HPDE6-E6E7 (cell line): Measurements from ENCODE around the gene DICER1.
"Not testable (repeated sequence)": the region's sequence is repeated elsewhere in the genome, so short reads cannot be mapped to it uniquely, and the experiment has no call there.

Experiments used
- DNase-seq: peaks from one replicate; pipeline ENCODE4 v3.0.0; 2011; ENCODE audit warnings: missing footprints; ENCODE audit errors: extremely low spot score

DICER1 gene

DNA sequence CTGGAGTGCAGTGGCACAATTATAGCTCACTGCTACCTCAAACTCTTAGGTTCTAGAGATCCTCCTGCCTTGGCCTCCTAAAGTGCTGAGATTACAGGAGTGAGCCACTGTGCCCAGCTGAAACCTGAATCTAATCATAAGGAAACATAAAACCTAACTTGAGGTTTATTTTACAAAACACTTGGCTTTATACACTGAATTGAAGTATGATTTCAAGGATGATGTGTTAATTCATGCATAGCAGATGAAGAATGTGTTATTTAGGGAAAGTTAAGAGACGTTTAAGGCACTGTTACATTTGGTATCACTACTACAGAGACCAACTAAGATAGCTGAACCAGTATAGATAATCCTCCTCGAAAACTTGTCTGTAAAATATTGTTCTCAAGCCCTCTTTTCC lies 6.4 kb downstream of the DICER1 start:
- DNase-seq: no peak

DNA sequence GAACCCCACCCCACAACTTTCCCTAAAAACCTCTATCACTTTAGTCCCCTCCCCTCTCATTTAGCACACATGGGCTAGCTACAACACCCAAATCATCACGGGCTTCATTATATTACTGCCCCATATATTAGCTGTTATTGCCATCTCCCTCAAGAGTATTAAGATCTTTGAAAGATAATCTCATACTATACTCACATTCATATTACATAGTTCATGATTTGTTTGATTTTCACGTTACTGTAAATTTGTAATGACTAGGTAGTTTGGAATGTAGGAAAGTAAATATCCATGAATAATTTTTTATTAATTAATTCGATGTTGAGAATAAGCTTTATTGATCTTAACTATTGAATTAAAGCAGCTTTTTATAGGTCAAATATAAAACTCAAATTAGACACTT lies 7.9 kb downstream of the DICER1 start:
- no peak for DNase-seq

DNA sequence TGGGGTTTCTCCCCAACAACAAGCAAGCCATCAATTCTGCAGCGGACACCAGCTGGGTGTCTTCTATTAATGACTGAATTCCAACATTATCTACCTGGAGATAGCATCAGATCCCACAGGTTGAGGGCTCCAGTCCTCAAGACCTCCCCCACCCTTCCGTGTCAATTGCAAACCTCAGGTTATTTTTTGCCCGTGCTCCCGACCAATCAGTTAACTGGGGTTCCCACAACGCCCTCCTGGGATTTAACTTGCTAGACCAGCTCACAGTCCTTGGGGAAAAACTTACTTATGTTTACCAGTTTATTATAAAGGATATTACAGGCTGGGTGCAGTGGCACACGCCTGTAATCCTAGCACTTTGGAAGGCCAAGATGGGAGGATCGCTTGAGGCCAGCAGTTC lies 9.7 kb downstream of the DICER1 start:
- DNase-seq: no peak

DNA sequence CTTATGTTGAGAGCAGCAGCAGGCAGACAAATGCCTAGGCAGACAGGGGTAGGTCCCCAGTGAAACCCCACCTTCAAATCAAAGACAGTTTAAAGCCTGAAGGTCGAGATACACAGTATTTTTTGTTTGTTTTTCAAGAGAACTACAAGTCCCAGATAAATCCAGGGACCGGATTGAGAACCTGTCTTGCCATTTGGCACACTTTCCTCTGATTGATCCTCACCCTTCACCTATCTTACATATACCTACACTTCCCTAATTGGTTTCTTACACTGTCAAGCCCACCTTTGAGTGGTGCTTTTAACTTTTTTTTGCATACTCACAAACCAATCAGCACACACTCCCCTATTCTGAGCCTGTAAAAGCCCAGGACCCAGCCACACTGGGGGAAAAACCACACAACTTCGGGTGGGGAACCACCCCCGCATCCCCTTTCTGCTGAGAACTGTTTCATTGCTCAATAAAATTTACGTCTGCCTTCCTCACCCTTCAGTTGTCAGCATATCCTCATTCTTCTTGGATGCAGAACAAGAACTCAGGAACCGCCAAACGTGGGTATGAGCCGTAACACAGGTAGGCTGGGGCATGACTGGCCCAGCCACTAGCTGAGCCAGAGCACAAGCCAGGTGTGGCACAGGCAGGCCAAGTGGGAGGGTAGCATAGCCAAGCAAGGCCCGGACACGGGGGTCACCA lies 11.1 kb downstream of the DICER1 start:
- no peak for DNase-seq

DNA sequence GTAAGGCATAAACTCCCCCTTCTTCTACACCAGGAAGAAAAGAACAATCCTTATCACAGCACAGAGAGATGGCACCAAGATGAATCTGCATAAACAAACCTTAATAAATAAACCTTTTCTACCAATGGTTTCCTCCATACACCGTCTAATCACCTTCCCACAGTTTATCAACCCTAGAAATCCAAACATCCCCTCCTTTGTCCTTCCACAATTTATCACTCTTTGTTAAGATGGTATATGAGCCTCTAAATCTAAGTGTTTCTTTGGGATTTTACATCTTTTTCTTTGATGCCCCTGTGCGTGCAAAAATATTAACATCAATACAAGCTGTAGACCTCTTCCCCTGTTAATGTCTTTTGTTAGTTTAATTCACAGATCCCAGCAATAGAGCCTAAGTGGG lies 12.5 kb downstream of the DICER1 start:
- DNase-seq: no peak

DNA sequence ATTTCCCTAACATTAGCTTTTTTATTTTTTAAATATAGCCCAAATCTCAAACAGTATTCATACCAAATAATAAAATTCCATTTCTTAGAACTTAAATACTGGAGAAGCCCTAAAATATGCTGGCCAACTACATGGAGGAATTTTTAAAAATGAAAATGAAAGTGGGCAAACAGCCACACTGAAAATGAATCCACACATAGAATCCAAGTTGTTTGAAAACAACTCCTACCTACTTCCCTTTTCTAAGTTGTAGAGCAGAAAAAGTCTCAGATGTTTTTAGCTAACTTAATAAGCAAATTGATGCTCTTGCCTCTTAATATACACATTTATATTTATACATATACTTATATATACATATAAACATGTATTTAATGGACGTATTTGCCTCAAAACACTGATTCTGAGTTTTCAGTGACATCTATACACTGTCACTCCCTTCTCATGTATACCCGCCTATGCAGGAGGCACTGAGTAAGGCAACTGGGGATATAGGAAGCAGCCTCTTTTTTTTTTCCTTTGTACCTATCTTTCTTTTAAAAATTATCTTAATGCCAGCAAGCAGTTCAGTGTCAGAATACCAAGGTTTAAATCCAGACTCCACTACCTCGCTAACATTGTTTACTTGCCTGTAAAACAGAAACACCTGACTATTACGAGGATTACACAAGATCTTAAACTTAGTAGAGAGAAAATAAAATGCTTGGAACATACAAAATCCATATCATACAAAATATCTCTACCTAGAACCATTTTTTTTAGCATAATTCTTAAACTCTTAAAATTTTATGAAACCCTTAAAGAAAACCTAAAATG lies 13.3 kb downstream of the DICER1 start:
- DNase-seq: no peak

DNA sequence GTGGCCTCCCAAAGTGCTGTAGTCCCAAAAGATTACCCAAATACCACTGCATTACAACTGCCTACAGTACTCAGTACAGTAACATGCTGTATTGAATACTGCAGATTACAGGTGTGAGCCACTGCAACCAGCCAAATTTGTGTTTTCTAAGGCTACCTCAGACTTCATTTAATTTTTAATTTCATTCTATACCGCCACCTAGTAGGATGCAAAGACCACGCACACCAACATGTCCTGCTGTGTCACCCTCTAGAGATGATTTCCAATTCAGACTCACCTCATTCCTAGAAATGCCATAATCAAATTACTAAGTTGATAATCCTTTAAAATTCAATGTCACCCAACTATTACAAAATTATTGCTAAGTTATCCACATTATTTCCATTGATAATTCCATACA lies 15.1 kb downstream of the DICER1 start:
- DNase-seq: no peak

DNA sequence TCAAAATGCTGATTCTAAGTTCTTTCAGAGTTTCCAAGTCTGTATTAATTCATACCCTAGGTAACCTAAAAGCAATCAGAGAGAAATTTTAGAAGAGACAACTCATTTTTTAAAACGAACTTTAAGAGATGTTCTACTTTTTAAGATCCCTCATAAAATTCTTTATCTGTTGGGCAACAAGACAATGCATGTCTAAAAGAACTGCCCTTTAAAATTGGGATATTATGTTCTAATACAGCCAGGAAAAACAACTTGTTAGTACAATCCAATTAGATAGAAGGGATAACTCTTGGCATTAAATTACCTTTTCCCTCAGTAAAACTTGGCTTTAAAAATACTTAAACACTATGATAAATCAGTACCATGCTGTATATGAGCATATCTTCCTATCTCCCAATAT lies 15.6 kb downstream of the DICER1 start:
- no peak for DNase-seq

DNA sequence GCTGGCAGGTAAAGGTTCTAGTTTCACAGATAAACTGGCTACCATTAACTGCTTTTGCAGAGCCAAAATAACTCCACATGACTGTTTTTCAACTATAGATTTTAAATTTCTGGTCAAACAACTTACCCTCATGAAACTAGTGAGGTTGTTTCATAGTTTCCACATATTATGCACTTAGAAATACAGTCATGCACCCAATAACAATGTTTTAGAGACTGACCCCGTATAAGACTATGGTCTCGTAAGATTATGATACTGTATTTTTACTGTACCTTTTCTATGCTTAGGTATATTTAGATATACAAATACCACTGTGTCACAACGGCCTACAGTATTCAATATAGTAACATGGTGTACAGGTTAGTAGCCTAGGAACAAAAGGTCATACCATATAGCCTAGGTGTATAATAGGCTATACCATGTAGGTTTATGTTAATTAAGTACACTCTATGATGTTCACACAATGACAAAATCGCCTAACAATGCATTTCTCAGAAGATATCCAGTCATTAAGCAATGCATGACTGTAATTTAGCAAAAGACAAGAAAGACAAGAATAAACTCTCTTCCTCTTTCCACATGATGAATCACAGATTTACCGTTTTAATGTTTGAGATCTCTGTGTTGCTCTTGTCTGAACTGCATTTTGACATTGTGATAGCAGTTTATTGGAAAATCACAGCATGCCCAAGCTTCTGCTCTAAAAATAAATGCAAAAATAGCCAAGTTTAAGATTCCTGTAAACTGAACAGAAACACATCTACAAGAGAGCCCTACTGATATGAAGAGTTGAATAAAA lies 17.1 kb downstream of the DICER1 start:
- peak; percentile 9 for DNase-seq

DNA sequence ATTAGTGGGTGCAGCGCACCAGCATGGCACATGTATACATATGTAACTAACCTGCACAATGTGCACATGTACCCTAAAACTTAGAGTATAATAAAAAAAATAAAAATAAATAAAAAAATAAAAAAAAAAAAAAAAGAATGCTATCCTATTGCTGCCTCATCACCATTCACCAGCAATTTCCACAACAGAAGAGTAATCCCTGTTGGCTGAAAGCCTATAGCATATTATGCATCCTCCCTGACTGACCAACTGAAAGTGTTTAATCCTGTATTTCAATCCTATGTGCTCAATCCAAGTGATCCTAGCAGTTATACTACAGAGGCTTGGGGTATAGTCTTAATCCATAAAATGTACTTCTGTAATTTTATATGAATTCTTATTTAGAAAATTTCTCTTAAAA lies 18.5 kb downstream of the DICER1 start:
- DNase-seq: no peak

DNA sequence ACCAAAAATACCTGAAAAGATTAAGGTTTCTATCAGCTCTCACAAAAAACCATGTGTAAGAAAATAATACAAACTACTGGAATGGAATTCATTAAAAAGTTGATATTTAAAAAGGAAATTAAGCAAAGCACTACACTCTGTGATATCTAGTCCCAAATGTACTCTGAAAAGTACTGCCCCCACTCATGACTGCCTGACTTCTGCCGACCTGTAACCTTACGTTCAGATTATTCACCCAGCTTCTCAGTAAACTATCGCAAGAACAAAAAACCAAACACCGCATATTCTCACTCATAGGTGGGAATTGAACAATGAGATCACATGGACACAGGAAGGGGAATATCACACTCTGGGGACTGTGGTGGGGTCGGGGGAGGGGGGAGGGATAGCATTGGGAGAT lies 18.9 kb downstream of the DICER1 start:
- DNase-seq: not testable (repeated sequence)

DNA sequence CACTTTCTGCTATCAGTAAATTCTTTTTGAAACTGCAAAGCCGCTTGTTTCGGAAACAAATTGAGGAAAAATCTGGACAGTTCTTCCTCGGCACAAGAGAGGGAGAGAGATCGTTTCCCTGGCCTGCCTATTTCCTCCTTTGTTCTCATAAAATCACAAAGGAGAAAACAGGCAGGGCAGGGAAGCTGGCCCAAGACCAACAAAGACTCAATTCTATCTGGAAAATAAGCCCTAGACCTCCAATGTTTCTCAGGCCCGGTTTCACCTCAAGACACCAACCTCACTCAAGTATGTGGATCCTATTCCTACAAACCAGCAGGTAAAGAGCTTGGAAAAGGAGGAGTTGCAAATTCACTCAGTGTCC lies 19.5 kb downstream of the DICER1 start:
- DNase-seq: no peak

DNA sequence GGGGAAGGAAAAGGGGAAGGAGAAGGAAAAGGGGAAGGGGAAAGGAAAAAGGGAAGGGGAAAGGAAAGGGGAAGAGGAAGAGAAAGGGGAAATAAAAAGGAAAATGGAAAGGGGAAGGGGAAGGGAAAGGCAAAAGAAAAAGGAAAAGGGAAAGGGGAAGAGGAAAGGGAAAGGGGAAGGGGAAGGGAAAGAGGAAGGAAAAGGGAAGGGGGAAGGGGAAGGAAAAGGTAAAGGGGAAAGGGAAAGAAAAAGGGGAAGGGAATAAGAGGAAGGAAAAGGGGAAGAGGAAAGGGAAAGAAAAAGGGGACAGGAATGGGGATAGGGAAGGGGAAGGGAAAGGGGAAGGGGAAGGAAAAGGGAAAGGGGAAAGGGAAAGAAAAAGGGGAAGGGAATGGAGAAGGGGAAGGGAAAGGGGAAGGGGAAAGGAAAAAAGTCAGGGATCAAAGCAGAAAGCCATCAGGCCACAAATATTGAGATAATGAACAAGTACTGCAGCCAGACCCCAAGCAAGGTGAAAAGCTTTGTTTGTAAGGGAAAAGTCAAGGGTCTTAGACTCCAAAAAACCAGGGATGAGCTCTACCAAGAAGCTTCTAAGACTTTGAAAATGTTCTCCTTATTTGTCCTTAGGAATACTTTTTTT lies 20.0 kb downstream of the DICER1 start:
- no peak for DNase-seq

DNA sequence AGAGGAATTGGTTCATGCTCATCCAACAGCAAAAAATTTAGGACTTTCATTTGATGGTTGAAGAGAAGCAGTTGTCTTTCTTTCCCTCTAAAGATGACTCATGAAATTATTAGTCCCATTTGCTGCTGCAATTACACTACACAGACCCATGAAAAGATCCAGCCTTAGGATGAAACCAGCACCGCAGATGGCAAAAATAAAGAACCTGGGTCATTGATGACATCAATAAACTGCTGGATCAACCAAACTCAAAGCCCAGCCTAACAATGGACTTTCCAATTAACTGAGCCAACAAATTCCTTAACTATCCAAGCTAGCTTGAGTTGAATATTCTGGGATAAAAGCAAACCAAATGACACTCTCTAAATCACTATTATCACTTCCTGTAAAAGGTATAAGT lies 20.7 kb downstream of the DICER1 start:
- no peak for DNase-seq

DNA sequence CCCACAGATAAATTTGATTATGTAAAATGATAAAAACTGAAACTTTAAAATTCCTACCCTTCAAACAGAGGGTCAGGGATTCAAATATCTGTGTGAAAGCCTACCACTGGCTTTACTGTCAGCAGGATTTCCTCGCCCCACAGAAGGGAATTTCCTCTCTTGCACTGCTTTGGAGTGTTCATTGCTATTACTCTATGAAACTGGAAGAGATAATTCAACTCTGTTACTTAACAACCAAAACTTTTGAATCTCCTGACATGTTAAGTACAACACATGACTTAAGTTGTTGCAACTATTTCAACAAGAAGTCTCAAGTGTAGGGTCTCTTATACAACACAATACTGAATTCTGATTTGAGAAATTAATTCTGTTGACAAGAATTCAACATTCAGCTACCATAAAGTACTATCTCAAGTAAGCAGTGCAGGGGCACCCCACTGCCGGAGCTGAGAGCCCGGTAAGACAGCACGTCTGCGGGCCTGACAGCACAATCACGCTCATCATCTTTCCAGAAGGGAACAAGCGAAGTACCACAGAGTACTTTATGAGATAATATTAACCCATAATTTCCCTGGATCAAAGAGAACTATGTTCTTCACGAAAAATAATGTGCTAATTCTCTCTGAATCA lies 22.9 kb downstream of the DICER1 start:
- DNase-seq: no peak

DNA sequence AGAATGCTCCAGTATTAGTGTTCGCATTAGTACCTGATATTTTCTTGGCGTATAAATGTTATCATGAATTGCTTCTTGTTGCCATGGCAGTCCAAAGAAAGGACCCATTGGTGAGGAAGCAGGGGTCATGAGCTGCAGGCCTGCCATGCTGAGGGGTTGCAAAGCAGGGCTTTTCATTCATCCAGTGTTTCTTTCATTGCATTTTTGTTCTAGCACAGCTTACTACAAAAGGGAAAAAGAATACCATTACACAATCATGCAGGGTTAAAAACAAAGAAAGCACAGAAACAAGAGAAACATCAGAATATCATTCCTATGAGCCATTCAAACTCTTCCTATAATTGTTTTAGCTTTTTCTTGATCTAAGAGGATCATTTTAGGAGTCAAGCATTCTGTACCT lies 24.0 kb downstream of the DICER1 start:
- no peak for DNase-seq

DNA sequence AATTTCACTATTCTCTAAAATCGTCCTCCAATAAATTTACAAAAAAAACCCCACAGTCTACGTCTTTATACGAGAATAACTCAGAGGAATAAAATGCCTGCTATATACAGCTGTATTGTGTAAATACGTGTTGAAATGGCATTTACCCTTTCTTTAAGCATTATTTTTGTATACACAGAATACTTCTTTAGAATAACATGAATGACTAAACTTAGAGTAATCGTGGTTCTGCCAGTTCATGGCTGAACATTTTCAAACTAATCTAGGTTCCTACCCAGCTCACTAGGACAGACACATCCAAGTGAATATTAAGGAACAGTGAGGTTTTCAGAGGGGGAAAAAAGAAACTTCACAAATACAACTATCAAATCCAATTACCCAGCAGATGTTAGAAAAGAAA lies 24.6 kb downstream of the DICER1 start:
- no peak for DNase-seq

DNA sequence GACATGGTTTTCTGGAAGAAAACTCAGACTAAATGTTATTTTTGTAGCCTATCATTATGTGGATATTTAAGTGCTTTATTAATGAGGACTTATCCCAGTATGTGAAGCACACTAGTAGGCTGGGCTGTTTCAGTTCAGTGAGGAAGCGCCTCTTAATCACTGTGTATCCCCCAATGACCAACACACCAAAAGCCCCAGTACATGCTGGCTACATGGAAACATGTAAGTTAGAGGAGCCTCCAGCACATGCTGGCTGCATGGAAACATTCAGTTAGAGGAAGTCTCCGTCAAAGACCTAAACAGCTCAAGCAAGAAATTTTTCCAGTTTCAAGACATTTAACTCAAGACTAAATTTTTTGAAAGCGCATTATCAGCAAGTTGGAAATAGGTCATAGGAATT lies 26.8 kb downstream of the DICER1 start:
- DNase-seq: no peak

DNA sequence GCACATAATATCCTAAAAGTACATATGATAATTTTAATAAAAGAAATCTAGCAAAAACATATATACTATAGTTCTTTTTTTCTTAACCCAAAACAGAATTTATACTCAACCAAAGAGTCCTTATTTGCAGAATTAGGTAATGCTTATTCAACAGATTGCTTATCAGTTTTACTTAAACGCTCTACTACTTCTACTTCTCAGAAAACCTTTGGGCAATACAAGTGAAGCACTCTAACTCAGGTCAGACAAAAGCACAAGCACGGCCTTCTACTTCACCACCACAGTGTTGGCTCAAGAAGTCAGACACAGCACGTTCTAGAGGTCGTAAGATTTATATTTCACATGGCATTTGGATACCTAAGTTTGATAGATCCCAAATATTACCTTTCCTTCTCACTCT lies 29.2 kb downstream of the DICER1 start:
- no peak for DNase-seq

DNA sequence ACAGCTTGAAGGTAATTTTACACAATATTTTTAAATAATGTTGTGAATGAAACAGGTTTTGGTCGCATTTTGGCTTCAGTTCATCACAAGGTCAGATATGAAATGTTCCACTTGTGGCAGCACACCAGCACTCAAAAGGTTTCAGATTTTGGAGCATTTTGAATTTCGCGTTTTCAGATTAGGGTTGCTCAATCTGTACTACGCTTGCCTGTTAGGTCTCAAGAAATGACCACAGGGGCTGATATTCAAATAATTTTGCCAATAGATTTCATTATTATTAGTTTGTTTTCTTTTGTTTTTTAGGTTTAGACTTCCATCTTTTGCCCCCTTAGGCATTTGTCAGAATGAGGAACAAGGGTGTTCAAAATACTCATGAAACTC lies 29.8 kb downstream of the DICER1 start:
- DNase-seq: no peak

DNA sequence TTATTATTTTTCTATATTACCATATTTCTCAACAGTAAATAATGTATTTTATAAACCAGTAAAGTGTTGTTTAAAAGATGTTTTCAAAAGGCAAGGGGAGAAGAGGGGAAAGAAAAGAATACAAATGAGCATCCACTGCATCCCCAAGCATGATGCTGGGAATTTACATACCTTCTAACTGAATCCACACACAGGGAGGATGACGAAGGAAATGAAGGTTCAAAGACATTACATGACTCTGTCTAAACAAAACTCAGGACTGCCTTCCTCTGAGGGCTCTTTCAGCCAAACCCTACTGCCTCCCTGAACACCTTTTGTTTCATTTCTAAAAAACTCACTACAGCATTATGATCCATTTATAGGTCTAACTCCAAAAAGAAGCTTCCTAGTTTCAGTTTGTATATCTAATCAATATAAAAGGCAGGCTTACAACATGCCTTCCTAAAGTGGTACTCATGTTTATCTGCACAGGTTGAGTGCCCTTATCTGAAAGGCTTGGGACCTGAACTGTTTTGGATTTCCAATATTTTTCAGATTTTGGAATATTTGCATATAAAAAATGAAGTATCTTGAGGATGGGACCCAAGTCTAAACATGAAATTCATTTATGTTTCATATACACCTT lies 30.3 kb downstream of the DICER1 start:
- DNase-seq: no peak
